Left lung (tissue), 10 donors: ENCODE measurements around the gene ATP10A. TPM values are rescaled to one million over a fixed set of nuclear protein-coding genes. Genes with fewer than 3 reads are reported as not detected.

Experiments used
- ATAC-seq: fragments of 200-7000 bp; cut with Tn5 transposase; one replicate; pipeline ENCODE4 v1.9.1; 2020; ENCODE audit warnings: moderate library complexity
- DNase-seq, 4 donors: peaks; one replicate each; pipeline ENCODE4 v3.0.0-alpha.2; 2013 to 2020
- H3K27ac ChIP-seq, 2 donors: fragments of 200-600 bp; sonication (generic) in 1 of 2; one replicate each; pipeline versions ENCODE4 v1.5.0 to v1.8.0; 2020 to 2021
- H3K27me3 ChIP-seq, 2 donors: fragments of 200-600 bp; sonication (generic) in 1 of 2; one replicate each; pipeline versions ENCODE4 v1.5.0 to v1.8.0; 2020 to 2021
- H3K36me3 ChIP-seq, 2 donors: fragments of 200-600 bp; sonication (generic) in 1 of 2; one replicate each; pipeline versions ENCODE4 v1.5.0 to v1.8.0; 2020 to 2021
- H3K4me1 ChIP-seq, 2 donors: fragments of 200-600 bp; one replicate each; pipeline ENCODE4 v1.8.0; 2021
- H3K4me3 ChIP-seq, 2 donors: fragments of 200-600 bp; sonication (generic) in 1 of 2; one replicate each; pipeline versions ENCODE4 v1.5.0 to v1.8.0; 2020 to 2021; ENCODE audit warnings: mild to moderate bottlenecking in 1 of 2
- H3K9me3 ChIP-seq, 2 donors: fragments of 200-600 bp; sonication (generic) in 1 of 2; one replicate each; pipeline versions ENCODE4 v1.5.0 to v1.8.0; 2020 to 2021
- intact Hi-C, 2 donors: fragments of 100-400 bp; cut with DNase I; formaldehyde crosslinking; loops; one replicate each; pipeline versions ENCODE4 v1.11.2 to v1.14.2; 2022
- polyA plus RNA-seq, 6 donors: library from polyadenylated mRNA; unstranded; fragments of 120-200 nt; gene quantifications; one replicate each; pipeline ENCODE4 v1.2.1, GENCODE V29; 2013; ENCODE audit not compliant: insufficient read length in 6 of 6
- total RNA-seq, 2 donors: library from RNA; stranded (reverse); fragmentation: NEBNext Ultra II Directional; extraction: Animal tissue kit (Norgen Biotek cat#: 25700); gene quantifications; one replicate each; pipeline ENCODE4 v1.2.1, GENCODE V29; 2021
- TF ChIP-seq, protein P1 (sequence below), 2 donors: fragments of 200-600 bp; sonication (generic) in 1 of 2; IDR thresholded peaks; one replicate each; pipeline versions ENCODE4 v1.5.0 to v1.8.0; 2021; ENCODE audit warnings: antibody characterized with exemption in 2 of 2
- donor health status: DM: no; HTN: yes; CAD: no.
- donor health status: DM: no; HTN: no; CAD: no.

Gene ATP10A
- total and polyA plus RNA-seq, 8 donors, result 0.70 to 46.1 (median 0.87) TPM

DNA sequence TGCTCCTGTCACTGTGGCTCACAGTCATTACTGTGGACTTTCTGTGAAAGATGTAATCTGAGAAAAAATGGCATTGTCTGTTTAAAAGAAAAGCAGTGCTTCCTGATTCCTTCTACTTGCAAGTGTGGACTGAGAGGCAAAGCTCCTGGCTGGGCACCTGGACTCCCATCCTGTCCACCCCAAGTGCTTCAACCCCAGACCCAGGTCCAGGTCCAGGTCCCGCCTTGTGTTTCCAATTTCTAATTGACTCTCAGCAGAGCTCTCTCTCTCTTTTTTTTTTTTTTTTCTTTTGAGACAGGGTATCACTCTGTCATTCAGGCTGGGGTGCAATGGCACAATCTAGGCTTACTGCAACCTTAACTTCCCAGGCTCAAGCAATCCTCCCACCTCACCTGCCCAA lies 94.9 kb downstream of the ATP10A start:
- H3K4me1 ChIP-seq, result no peaks in the 10 kb centered on the region
- no peak for ATAC-seq
- peaks cover 0 to 5% of the 10 kb centered on the region in 2 donors for H3K36me3 ChIP-seq

DNA sequence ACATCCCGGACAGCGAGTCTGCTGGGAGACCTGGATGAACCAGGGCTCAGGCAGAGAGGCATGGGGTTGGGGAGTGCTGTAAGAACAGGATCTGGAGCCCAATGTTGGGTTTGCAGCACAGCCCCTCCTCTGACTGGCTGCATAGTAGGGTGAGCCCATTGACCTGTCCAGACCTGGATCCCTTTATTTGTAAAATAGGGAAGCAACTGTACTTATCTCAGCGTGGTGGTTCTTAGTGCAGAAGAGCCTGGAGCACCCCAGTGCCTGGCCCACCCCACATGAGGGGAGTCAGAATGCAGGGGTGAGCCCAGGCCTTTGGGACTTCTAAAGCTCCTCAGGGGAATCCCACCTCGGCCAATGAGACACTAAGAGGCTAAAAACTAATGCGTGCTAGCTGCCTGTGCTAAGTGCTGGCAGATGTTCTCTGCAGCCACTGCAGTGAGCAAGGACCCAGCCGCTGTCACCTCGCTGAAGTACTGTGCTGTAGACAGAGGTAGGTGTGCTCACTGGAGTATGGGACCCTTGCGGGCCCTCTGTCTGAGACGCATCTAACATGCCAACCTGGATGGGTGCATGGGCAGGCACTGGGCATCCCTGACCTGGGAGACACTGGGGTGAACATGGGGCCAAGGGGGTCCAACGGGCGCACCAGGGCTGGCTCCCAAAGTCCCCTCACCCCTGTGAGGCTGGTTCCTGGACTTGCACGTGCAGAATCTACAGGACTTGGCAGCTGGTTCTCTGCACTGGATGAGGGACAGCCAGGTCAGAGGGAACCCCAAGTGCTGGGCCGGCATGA lies 95.6 kb downstream of the ATP10A start:
- Histone ChIP-seq H3K9me3 (peaks cover 0 to 3% of the 10 kb centered on the region in 2 donors), H3K27me3 (no peaks in the 10 kb centered on the region), H3K36me3 (peaks cover 0 to 5% of the 10 kb centered on the region in 2 donors), H3K27ac (no peak overlapping the region), H3K4me1 (no peaks in the 10 kb centered on the region), H3K4me3 (no peak overlapping the region)
- intact Hi-C loops, result no loop called here
- ATAC-seq, result no peak
- TF ChIP-seq, protein P1, sequence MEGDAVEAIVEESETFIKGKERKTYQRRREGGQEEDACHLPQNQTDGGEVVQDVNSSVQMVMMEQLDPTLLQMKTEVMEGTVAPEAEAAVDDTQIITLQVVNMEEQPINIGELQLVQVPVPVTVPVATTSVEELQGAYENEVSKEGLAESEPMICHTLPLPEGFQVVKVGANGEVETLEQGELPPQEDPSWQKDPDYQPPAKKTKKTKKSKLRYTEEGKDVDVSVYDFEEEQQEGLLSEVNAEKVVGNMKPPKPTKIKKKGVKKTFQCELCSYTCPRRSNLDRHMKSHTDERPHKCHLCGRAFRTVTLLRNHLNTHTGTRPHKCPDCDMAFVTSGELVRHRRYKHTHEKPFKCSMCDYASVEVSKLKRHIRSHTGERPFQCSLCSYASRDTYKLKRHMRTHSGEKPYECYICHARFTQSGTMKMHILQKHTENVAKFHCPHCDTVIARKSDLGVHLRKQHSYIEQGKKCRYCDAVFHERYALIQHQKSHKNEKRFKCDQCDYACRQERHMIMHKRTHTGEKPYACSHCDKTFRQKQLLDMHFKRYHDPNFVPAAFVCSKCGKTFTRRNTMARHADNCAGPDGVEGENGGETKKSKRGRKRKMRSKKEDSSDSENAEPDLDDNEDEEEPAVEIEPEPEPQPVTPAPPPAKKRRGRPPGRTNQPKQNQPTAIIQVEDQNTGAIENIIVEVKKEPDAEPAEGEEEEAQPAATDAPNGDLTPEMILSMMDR (IDR thresholded peaks at IDR 0.05), result no peak
- DNase-seq, result no peak

More for the DNA sequence above, 94.9 kb downstream of the ATP10A start:
- Histone ChIP-seq H3K27me3 (no peaks in the 10 kb centered on the region), H3K27ac (no peak overlapping the region), H3K4me3 (no peak overlapping the region), H3K9me3 (peaks cover 0 to 3% of the 10 kb centered on the region in 2 donors)
- intact Hi-C loops, result no loop called here
- no peak for DNase-seq
- TF ChIP-seq, protein P1 (IDR thresholded peaks at IDR 0.05), result no peak

DNA sequence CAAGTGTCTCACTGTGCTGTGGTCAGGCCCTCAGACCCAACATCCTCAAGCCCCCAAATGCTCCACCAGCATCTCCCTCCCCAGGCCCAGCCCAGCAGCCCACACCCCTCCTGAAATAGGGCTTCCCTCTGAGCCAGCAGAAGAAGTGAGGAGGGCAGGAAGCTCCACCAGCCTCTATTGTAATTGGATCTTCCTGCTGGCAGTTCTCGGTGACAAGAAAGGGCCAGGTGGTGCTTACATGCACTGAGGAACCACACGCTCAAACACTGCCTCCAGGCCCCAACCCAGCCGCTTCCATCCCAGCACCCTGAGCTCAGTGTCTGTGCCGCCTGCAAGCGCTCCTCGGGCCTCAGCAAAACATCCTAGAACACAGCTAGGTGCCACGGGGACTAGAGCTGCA lies 96.7 kb downstream of the ATP10A start:
- no peak for ATAC-seq
- TF ChIP-seq, protein P1 (IDR thresholded peaks at IDR 0.05), result no peak

DNA sequence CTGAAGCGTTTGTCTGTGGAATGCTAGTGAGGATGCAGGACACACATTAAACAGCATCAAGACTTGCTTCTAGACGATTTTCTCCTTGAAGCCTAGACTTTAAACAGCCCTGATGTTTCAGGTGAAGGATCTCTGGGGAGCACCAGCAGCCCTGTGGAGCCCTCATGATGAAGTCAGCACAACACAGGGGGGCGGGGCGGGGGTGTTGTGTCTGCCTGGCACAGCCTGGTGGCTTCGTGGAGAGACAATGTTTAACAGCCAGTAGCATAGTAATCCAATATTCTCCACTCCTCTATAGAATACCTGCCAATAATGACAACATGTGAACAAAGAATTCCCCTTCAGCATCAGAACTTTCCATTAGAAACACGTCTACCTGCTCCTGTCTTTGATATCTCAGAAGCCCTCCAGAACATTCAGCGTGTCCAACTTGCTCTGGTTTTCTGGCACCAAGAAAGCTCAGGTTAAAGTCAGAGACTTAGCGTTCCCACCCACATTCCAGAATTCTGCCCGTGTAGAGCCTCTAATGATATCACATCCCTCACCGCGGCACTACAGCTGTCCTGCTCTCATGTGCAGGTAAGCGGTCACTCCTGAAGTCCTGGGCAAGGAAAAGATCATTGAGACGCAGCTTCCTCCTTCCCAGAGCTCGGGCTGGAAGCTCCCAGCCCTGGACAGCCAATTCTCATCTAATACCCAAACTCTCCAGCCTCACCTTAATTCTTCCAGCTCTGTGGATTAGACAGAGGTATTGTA lies 98.0 kb downstream of the ATP10A start:
- peaks cover 0 to 3% of the 10 kb centered on the region in 2 donors for H3K9me3 ChIP-seq
- H3K36me3 ChIP-seq, result peaks cover 0 to 5% of the 10 kb centered on the region in 2 donors
- DNase-seq (no peak), ATAC-seq (no peak)
- intact Hi-C loops, result no loop called here
- H3K4me1 ChIP-seq, result no peaks in the 10 kb centered on the region
- H3K27ac ChIP-seq, result no peak overlapping the region
- no peak overlapping the region for H3K4me3 ChIP-seq
- TF ChIP-seq, protein P1 (IDR thresholded peaks at IDR 0.05), result no peak
- no peaks in the 10 kb centered on the region for H3K27me3 ChIP-seq

More for the DNA sequence above, 96.7 kb downstream of the ATP10A start:
- Histone ChIP-seq H3K36me3 (peaks cover 0 to 5% of the 10 kb centered on the region in 2 donors), H3K9me3 (peaks cover 0 to 3% of the 10 kb centered on the region in 2 donors), H3K27ac (no peak overlapping the region), H3K4me1 (no peaks in the 10 kb centered on the region), H3K27me3 (no peaks in the 10 kb centered on the region), H3K4me3 (no peak overlapping the region)
- no peak for DNase-seq
- intact Hi-C loops, result no loop called here

DNA sequence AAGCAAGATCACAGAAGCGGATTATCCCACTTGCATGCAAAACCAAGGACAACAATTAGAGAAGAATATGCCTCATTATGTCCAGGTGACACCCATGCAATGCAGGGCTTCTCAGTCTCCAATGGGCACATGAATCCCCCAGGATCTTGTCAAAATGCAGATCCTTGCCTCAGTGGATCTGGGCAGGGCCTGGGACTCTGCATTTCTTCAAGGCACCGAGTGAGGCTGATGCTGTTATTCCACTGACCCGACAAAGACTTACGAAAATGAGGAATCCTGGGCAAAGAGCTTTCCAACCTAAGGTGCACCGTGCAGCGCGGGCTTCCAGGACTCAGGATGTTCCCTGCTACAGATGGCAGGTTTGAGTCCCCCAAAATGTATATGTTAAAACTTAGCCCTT lies 99.2 kb downstream of the ATP10A start:
- H3K4me1 ChIP-seq, result no peaks in the 10 kb centered on the region
- H3K36me3 ChIP-seq, result peaks cover 0 to 5% of the 10 kb centered on the region in 2 donors
- intact Hi-C loops, result no loop called here
- TF ChIP-seq, protein P1 (IDR thresholded peaks at IDR 0.05), result no peak
- H3K27me3 ChIP-seq, result no peaks in the 10 kb centered on the region
- DNase-seq (no peak), ATAC-seq (no peak)
- no peak overlapping the region for H3K4me3 ChIP-seq
- H3K27ac ChIP-seq, result no peak overlapping the region
- H3K9me3 ChIP-seq, result peaks cover 0 to 3% of the 10 kb centered on the region in 2 donors
